Measurements from ENCODE around the gene CLIP2. TPM values are rescaled to one million over a fixed set of nuclear protein-coding genes. Genes with fewer than 3 reads are reported as not detected.
"Not testable (repeated sequence)": the region's sequence is repeated elsewhere in the genome, so short reads cannot be mapped to it uniquely, and the experiment has no call there.

The CLIP2 gene
- total RNA-seq, 1 donor from 2014 or later, result 110 TPM

GRCh38 chr7:74388880-74389415 is 99.7 kb downstream of the CLIP2 start:
- DNase-seq (ENCODE audit: low spot score), result no peak
- no peak for TF ChIP-seq CTCF (IDR thresholded peaks at IDR 0.05; ENCODE audit: unreplicated experiment)
- Mint-ChIP-seq H3K27ac (ENCODE audit: unreplicated experiment) (no peak overlapping the region), H3K27me3 (ENCODE audit: unreplicated experiment) (peaks cover 1% of the 10 kb centered on the region), H3K36me3 (ENCODE audit: low read depth, unreplicated experiment) (peaks cover 15% of the 10 kb centered on the region), H3K4me3 (ENCODE audit: unreplicated experiment) (no peak overlapping the region), H3K9me3 (ENCODE audit: unreplicated experiment) (no peaks in the 10 kb centered on the region), H3K4me1 (ENCODE audit: unreplicated experiment) (peaks cover 5% of the 10 kb centered on the region)

- H3K4me3 Mint-ChIP-seq (ENCODE audit: unreplicated experiment), result peak overlapping the region; percentile 56
- not testable (repeated sequence) for H3K27me3 Mint-ChIP-seq (ENCODE audit: unreplicated experiment); H3K9me3 Mint-ChIP-seq (ENCODE audit: unreplicated experiment)
- H3K4me1 Mint-ChIP-seq (ENCODE audit: unreplicated experiment), result peaks cover 14% of the 10 kb centered on the region
- H3K36me3 Mint-ChIP-seq (ENCODE audit: low read depth, unreplicated experiment), result peaks cover 35% of the 10 kb centered on the region
- peak overlapping the region; percentile 98 for H3K27ac Mint-ChIP-seq (ENCODE audit: unreplicated experiment)
- peak; percentile 69 for DNase-seq (ENCODE audit: low spot score)
Measured at GRCh38 chr7:74393722-74394121, 104.5 kb downstream of the CLIP2 start.

GRCh38 chr7:74394601-74395000 is 105.4 kb downstream of the CLIP2 start:
- Mint-ChIP-seq H3K4me3 (ENCODE audit: unreplicated experiment) (peak overlapping the region; percentile 59), H3K27ac (ENCODE audit: unreplicated experiment) (peak overlapping the region; percentile 97), H3K4me1 (ENCODE audit: unreplicated experiment) (peaks cover 14% of the 10 kb centered on the region), H3K36me3 (ENCODE audit: low read depth, unreplicated experiment) (peaks cover 36% of the 10 kb centered on the region)
- H3K27me3 Mint-ChIP-seq (ENCODE audit: unreplicated experiment); H3K9me3 Mint-ChIP-seq (ENCODE audit: unreplicated experiment): not testable (repeated sequence)
- peak; percentile 71 for DNase-seq (ENCODE audit: low spot score)

- Mint-ChIP-seq H3K36me3 (ENCODE audit: low read depth, unreplicated experiment) (peaks cover 36% of the 10 kb centered on the region), H3K4me1 (ENCODE audit: unreplicated experiment) (peaks cover 14% of the 10 kb centered on the region)
- no peak for TF ChIP-seq CTCF (IDR thresholded peaks at IDR 0.05; ENCODE audit: unreplicated experiment)
Measured at GRCh38 chr7:74395745-74396311, 106.6 kb downstream of the CLIP2 start.

GRCh38 chr7:74396993-74397392 is 107.8 kb downstream of the CLIP2 start:
- H3K36me3 Mint-ChIP-seq (ENCODE audit: low read depth, unreplicated experiment), result peaks cover 36% of the 10 kb centered on the region
- no peak for DNase-seq (ENCODE audit: low spot score)
- H3K27me3 Mint-ChIP-seq (ENCODE audit: unreplicated experiment), result peaks cover 7% of the 10 kb centered on the region
- TF ChIP-seq CTCF (IDR thresholded peaks at IDR 0.05; ENCODE audit: unreplicated experiment), result no peak
- peaks cover 14% of the 10 kb centered on the region for H3K4me1 Mint-ChIP-seq (ENCODE audit: unreplicated experiment)
- no peak overlapping the region for H3K4me3 Mint-ChIP-seq (ENCODE audit: unreplicated experiment)
- H3K9me3 Mint-ChIP-seq (ENCODE audit: unreplicated experiment), result no peaks in the 10 kb centered on the region
- H3K27ac Mint-ChIP-seq (ENCODE audit: unreplicated experiment), result no peak overlapping the region

More at GRCh38 chr7:74395745-74396311, 106.6 kb downstream of the CLIP2 start:
- Mint-ChIP-seq H3K27ac (ENCODE audit: unreplicated experiment) (peak overlapping the region; percentile 97), H3K4me3 (ENCODE audit: unreplicated experiment) (no peak overlapping the region), H3K27me3 (ENCODE audit: unreplicated experiment) (peaks cover 5% of the 10 kb centered on the region), H3K9me3 (ENCODE audit: unreplicated experiment) (no peaks in the 10 kb centered on the region)
- DNase-seq (ENCODE audit: low spot score), result no peak

GRCh38 chr7:74398426-74398825 is 109.2 kb downstream of the CLIP2 start:
- Mint-ChIP-seq H3K36me3 (ENCODE audit: low read depth, unreplicated experiment) (peaks cover 37% of the 10 kb centered on the region), H3K4me3 (ENCODE audit: unreplicated experiment) (no peak overlapping the region), H3K27ac (ENCODE audit: unreplicated experiment) (no peak overlapping the region), H3K4me1 (ENCODE audit: unreplicated experiment) (peaks cover 9% of the 10 kb centered on the region), H3K27me3 (ENCODE audit: unreplicated experiment) (peaks cover 7% of the 10 kb centered on the region), H3K9me3 (ENCODE audit: unreplicated experiment) (no peaks in the 10 kb centered on the region)
- TF ChIP-seq CTCF (IDR thresholded peaks at IDR 0.05; ENCODE audit: unreplicated experiment), result no peak
- no peak for DNase-seq (ENCODE audit: low spot score)

Measured in endothelial cell (in vitro differentiated cells).